ENCODE measurements around the gene TENM3. TPM values are rescaled to one million over a fixed set of nuclear protein-coding genes. Genes with fewer than 3 reads are reported as not detected.

The TENM3 gene
- total and polyA plus RNA-seq, 9 donors, result 11.0 to 32.9 (median 23.2) TPM

DNA sequence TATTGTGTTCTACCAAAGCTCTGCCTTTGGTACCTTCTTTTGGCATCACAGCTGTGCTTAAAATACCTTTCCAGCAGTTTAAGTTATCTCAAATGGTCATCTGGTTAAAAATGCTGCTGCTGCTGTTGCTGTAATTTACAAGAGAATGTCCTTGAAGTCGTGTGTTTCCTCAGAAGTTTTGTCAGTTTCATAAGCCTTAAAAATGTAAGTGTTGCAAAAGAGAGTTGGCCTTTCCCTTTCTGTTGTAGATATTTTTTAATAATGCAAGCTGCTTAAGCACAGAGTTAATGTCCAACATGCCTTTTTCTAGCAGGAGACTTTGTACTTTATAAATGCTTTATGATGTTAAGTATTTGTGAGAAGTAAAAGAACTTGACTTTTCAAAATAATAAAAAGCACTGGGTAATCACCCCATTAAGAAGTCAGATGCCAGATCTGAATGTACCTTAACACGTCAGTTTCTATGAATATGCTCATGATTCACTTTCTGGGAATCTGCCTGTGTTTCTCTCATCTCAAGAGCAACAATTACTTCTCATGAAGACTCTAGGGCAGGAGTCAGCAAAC, 35.3 kb upstream of the TENM3 start:
- Histone ChIP-seq H3K36me3 (ENCODE audit: control insufficient read depth, insufficient read depth, low read length) (no peaks in the 10 kb centered on the region), H3K27me3 (ENCODE audit: control insufficient read depth, insufficient read depth, low read length) (peaks cover 2% of the 10 kb centered on the region), H3K4me3 (ENCODE audit: low read length) (no peak overlapping the region), H3K27ac (ENCODE audit: low read length) (peak overlapping the region; percentile 67), H3K9me3 (replicated peaks; ENCODE audit: control insufficient read depth, low read depth, low read length) (no peaks in the 10 kb centered on the region), H3K4me1 (ENCODE audit: control insufficient read depth, insufficient read depth, low read length) (peaks cover 12% of the 10 kb centered on the region)
- no CpG with 5 or more reads among the region's 2 CpGs for WGBS (ENCODE audit: insufficient coverage)
- peak; percentile 79 for DNase-seq

DNA sequence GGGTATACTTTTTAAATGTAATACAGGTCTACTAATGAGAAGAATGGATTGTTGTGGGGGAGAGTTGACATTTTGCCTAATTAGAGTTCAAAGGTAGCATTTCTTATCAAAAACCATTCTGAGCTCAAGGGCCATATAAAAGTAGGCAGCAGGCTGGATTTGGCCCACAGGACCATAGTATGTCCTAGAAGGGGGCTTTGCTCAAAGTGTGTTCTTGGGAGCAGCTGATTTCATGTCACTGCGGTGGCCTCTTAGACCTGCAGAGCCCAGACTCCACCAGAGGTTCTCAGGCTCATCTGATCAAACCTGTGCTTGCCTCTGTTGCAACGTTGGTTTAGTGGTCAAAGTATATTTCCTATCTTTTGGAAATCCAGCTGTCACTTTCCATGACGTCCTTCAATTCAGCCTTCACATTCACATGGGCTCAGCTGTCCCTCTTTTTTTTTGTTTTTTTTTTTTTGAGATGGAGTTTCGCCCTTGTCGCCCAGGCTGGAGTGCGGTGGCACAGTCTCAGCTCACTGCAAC, 34.6 kb upstream of the TENM3 start:
- no peak for DNase-seq
- H3K27me3 ChIP-seq (ENCODE audit: control insufficient read depth, insufficient read depth, low read length), result peaks cover 2% of the 10 kb centered on the region
- H3K27ac ChIP-seq (ENCODE audit: low read length), result peak overlapping the region; percentile 67
- WGBS (ENCODE audit: insufficient coverage), result 100% methylated on average over 3 of the region's 6 CpGs
- no peaks in the 10 kb centered on the region for H3K9me3 ChIP-seq (replicated peaks; ENCODE audit: control insufficient read depth, low read depth, low read length)
- H3K4me1 ChIP-seq (ENCODE audit: control insufficient read depth, insufficient read depth, low read length), result peaks cover 12% of the 10 kb centered on the region
- H3K36me3 ChIP-seq (ENCODE audit: control insufficient read depth, insufficient read depth, low read length), result no peaks in the 10 kb centered on the region
- H3K4me3 ChIP-seq (ENCODE audit: low read length), result no peak overlapping the region

DNA sequence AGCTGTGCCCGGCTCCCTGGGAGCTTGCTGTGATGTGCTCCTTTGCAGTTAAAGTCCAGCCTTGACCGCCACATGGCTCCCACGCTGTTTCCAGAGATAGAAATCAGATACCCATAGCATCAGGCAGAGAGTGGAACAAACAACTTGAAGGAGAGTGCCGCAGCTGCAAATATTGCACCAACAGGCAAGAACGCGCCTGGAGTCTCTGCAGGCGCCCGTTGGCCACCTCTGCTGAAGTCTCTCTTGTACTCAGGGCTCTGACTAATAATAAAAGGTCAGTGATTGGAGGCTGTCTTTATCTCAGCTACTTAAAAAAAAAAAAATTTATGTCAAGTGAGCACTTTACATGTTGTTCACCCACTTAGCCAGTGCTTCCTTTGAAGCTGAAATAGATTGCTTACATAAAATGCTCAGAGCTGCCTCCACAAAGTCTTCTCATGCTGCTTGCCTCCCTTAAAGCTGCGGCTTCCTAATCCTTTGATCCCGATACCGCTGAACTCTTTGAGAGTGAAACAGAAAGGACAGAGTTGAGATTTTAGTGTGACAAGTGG, 30.9 kb upstream of the TENM3 start:
- DNase-seq, result peak; percentile 70

DNA sequence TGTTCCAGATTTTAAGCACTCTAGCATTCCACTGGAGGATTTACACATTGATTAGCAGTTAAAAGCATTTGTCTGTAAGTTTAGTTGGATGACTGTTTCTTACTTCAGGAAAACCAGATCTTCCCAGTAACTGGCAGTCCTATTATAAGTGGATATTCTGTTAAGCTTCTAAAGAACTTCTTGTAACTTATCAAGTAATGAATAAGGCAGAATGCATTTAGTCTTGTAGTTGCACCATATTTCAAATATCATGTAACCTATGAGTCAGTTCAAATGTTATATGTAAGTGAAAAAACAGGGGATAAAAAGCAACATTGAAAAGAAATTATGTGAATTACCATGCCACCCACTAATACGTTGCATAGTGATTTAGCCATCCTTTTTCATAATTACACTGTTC, 30.2 kb upstream of the TENM3 start:
- no peak overlapping the region for H3K4me3 ChIP-seq (ENCODE audit: low read length)
- peaks cover 9% of the 10 kb centered on the region for H3K4me1 ChIP-seq (ENCODE audit: control insufficient read depth, insufficient read depth, low read length)
- no peaks in the 10 kb centered on the region for H3K9me3 ChIP-seq (replicated peaks; ENCODE audit: control insufficient read depth, low read depth, low read length)
- no CpG with 5 or more reads among the region's 1 CpG for WGBS (ENCODE audit: insufficient coverage)
- H3K27ac ChIP-seq (ENCODE audit: low read length), result no peak overlapping the region
- DNase-seq, result no peak
- H3K27me3 ChIP-seq (ENCODE audit: control insufficient read depth, insufficient read depth, low read length), result peaks cover 2% of the 10 kb centered on the region
- H3K36me3 ChIP-seq (ENCODE audit: control insufficient read depth, insufficient read depth, low read length), result no peaks in the 10 kb centered on the region

More for the DNA sequence above, 30.9 kb upstream of the TENM3 start:
- Histone ChIP-seq H3K9me3 (replicated peaks; ENCODE audit: control insufficient read depth, low read depth, low read length) (no peaks in the 10 kb centered on the region), H3K27ac (ENCODE audit: low read length) (peak overlapping the region; percentile 40), H3K36me3 (ENCODE audit: control insufficient read depth, insufficient read depth, low read length) (no peaks in the 10 kb centered on the region), H3K27me3 (ENCODE audit: control insufficient read depth, insufficient read depth, low read length) (peaks cover 2% of the 10 kb centered on the region), H3K4me1 (ENCODE audit: control insufficient read depth, insufficient read depth, low read length) (peaks cover 9% of the 10 kb centered on the region), H3K4me3 (ENCODE audit: low read length) (no peak overlapping the region)
- 20% methylated on average over 1 of the region's 11 CpGs for WGBS (ENCODE audit: insufficient coverage)

DNA sequence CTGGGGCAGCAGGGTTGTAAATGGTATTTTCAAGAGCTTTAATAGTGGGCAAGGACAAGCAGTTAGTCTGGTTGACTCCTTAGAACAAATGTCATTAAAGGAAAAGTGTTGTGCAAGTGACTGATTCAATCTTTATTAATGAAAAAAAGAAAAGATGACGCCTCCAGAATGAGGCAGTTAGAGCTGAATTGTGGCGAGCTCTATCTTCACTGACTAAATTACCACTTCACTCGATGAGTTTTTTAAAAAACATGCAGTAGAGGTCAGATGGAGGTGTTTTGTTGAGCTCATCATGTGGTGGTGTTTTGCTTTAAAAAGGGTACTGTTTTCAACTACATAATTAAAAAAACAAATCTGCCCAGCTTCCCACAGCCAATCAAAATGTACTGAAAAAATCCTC, 28.1 kb upstream of the TENM3 start:
- H3K36me3 ChIP-seq (ENCODE audit: control insufficient read depth, insufficient read depth, low read length), result no peaks in the 10 kb centered on the region
- H3K4me1 ChIP-seq (ENCODE audit: control insufficient read depth, insufficient read depth, low read length), result peaks cover 5% of the 10 kb centered on the region
- H3K9me3 ChIP-seq (replicated peaks; ENCODE audit: control insufficient read depth, low read depth, low read length), result no peaks in the 10 kb centered on the region
- H3K27ac ChIP-seq (ENCODE audit: low read length), result no peak overlapping the region
- no CpG with 5 or more reads among the region's 3 CpGs for WGBS (ENCODE audit: insufficient coverage)
- H3K4me3 ChIP-seq (ENCODE audit: low read length), result no peak overlapping the region
- no peak for DNase-seq
- no peaks in the 10 kb centered on the region for H3K27me3 ChIP-seq (ENCODE audit: control insufficient read depth, insufficient read depth, low read length)

DNA sequence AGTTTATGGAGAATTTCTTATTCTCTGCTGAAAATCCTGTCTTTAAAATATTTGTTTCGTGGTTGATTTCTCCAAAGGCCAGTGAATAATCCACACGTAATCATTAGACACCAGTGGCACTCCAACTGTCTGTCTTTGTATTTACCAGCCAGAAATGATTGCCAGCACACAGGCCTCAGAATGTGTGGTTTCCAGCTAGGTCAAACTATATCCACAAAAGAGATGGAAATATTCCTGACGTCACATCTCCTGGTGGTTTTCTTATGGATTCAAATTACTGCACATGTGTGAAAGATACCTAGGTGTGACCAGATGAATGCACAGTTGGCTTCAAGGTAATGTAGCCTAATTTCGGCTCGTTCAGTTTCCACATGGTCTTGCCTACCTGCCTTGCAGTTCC, 27.2 kb upstream of the TENM3 start:
- H3K9me3 ChIP-seq (replicated peaks; ENCODE audit: control insufficient read depth, low read depth, low read length), result no peaks in the 10 kb centered on the region
- 67% methylated on average over 4 of the region's 5 CpGs for WGBS (ENCODE audit: insufficient coverage)
- no peaks in the 10 kb centered on the region for H3K27me3 ChIP-seq (ENCODE audit: control insufficient read depth, insufficient read depth, low read length)
- peaks cover 5% of the 10 kb centered on the region for H3K4me1 ChIP-seq (ENCODE audit: control insufficient read depth, insufficient read depth, low read length)
- H3K36me3 ChIP-seq (ENCODE audit: control insufficient read depth, insufficient read depth, low read length), result no peaks in the 10 kb centered on the region
- DNase-seq, result no peak
- H3K27ac ChIP-seq (ENCODE audit: low read length), result no peak overlapping the region
- no peak overlapping the region for H3K4me3 ChIP-seq (ENCODE audit: low read length)

DNA sequence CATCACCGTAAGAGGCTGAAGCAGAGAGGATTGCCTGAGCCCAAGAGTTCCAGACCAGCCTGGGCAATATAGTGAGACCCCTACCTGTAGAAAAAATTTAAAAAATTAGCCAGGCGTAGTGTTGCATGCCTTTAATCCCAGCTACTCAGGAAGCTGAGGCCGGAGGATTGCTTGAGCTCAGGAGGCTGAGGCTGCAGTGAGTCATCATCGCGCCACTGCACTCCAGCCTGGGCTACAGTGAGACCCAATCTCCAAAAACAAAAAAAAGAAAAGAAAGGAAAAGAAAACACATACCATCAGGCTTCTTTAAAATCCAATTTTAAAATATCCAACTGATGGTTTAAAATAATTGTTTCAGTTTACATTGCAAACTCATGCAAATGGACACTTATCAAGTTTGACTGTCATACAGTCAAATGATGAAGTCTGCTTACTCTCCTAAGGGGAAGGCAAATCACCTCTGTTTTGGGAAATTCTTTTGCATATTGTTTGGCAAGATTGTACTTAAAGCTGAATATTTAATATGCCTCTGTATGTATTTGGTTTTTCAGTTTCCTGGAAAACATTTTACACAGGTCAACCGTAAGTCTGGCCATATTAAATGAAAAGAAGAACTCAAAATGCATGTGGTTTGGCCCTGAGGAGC, 23.7 kb upstream of the TENM3 start:
- no peak overlapping the region for H3K4me3 ChIP-seq (ENCODE audit: low read length)
- H3K27ac ChIP-seq (ENCODE audit: low read length), result no peak overlapping the region
- H3K27me3 ChIP-seq (ENCODE audit: control insufficient read depth, insufficient read depth, low read length), result no peaks in the 10 kb centered on the region
- 90% methylated on average over 2 of the region's 6 CpGs for WGBS (ENCODE audit: insufficient coverage)
- H3K4me1 ChIP-seq (ENCODE audit: control insufficient read depth, insufficient read depth, low read length), result no peaks in the 10 kb centered on the region
- no peaks in the 10 kb centered on the region for H3K36me3 ChIP-seq (ENCODE audit: control insufficient read depth, insufficient read depth, low read length)
- DNase-seq, result no peak
- H3K9me3 ChIP-seq (replicated peaks; ENCODE audit: control insufficient read depth, low read depth, low read length), result no peaks in the 10 kb centered on the region

DNA sequence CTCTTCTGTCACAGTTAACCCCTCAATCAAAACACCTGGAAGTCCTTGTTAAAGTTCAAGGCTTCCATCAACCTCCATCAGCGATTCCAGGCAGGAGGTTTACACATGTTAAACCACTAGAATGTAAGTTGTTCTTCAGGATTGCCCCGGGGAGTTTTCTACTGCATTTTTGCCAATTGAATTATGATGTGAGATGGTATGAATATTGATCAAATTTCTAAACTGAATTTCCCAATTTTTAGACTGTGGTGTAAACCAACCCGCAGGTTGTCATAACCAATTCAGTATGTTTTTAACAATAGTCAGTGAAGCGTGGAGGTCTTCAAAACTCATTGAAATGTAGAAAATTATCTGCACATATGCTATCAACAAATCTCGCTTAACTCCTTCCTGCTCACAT, 21.2 kb upstream of the TENM3 start:
- no peaks in the 10 kb centered on the region for H3K36me3 ChIP-seq (ENCODE audit: control insufficient read depth, insufficient read depth, low read length)

DNA sequence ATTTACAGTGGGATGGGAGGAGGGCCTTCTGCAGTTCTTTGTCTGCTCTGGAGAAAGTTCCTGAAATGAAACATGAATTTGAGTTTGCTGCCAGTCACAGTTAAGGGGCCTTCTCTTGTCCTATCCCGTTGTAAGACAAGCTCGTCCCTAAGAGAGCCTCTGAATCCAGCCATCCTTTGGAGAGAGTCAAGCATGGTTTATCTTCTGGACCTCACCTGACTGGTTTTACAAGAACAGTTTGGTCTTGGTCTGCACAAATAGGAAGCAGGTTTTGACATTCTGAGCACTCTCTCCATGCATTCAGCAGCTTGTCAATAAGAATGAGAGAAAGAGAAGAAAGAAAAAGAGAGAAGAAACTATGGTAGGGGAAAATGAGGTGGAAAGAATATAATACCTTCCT, 20.4 kb upstream of the TENM3 start:
- no peak for DNase-seq
- H3K4me3 ChIP-seq (ENCODE audit: low read length), result no peak overlapping the region
- WGBS (ENCODE audit: insufficient coverage), result 92% methylated on average over 2 of the region's 2 CpGs
- no peaks in the 10 kb centered on the region for H3K36me3 ChIP-seq (ENCODE audit: control insufficient read depth, insufficient read depth, low read length)
- H3K27ac ChIP-seq (ENCODE audit: low read length), result no peak overlapping the region
- no peaks in the 10 kb centered on the region for H3K9me3 ChIP-seq (replicated peaks; ENCODE audit: control insufficient read depth, low read depth, low read length)
- no peaks in the 10 kb centered on the region for H3K4me1 ChIP-seq (ENCODE audit: control insufficient read depth, insufficient read depth, low read length)
- no peaks in the 10 kb centered on the region for H3K27me3 ChIP-seq (ENCODE audit: control insufficient read depth, insufficient read depth, low read length)

More for the DNA sequence above, 21.2 kb upstream of the TENM3 start:
- no peak for DNase-seq
- H3K4me3 ChIP-seq (ENCODE audit: low read length), result no peak overlapping the region
- no peaks in the 10 kb centered on the region for H3K9me3 ChIP-seq (replicated peaks; ENCODE audit: control insufficient read depth, low read depth, low read length)
- H3K27me3 ChIP-seq (ENCODE audit: control insufficient read depth, insufficient read depth, low read length), result no peaks in the 10 kb centered on the region
- H3K4me1 ChIP-seq (ENCODE audit: control insufficient read depth, insufficient read depth, low read length), result no peaks in the 10 kb centered on the region
- no CpG with 5 or more reads among the region's 5 CpGs for whole genome bisulfite sequencing (ENCODE audit: insufficient coverage)
- H3K27ac ChIP-seq (ENCODE audit: low read length), result no peak overlapping the region

DNA sequence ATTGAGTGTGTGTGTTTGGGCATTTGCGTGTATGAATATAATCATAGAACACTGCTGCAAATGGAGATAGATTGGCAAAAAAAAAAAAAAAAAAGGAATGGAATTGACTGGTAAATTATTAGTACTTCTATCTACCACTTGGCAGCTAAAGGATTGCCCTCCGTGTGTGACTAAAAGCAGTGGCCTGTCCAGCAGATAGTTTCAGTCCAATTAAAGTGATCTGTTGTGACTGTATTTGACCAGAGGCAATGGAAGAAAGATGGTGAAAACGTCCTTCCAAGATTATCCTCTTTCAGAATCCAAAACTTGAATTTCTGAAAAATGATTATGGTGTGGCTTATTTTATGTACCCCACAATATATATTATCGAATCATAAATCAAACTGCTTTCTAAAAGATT, 19.5 kb upstream of the TENM3 start:
- DNase-seq, result no peak
- H3K27me3 ChIP-seq (ENCODE audit: control insufficient read depth, insufficient read depth, low read length), result no peaks in the 10 kb centered on the region
- no peaks in the 10 kb centered on the region for H3K36me3 ChIP-seq (ENCODE audit: control insufficient read depth, insufficient read depth, low read length)
- WGBS (ENCODE audit: insufficient coverage), result no CpG with 5 or more reads among the region's 4 CpGs
- no peaks in the 10 kb centered on the region for H3K4me1 ChIP-seq (ENCODE audit: control insufficient read depth, insufficient read depth, low read length)
- H3K4me3 ChIP-seq (ENCODE audit: low read length), result no peak overlapping the region
- no peaks in the 10 kb centered on the region for H3K9me3 ChIP-seq (replicated peaks; ENCODE audit: control insufficient read depth, low read depth, low read length)
- no peak overlapping the region for H3K27ac ChIP-seq (ENCODE audit: low read length)

Data from muscle of leg (tissue), 11 donors.